ENCODE data around the gene RPS8.
"Not testable (repeated sequence)": the region's sequence is repeated elsewhere in the genome, so short reads cannot be mapped to it uniquely, and the experiment has no call there.

The RPS8 gene

GRCh38 chr1:44812822-44813543 lies 37.6 kb downstream of the RPS8 start:
- Mint-ChIP-seq H3K27ac (peak overlapping the region; percentile 99), H3K4me3 (peak overlapping the region; percentile 90 to 96), H3K4me1 (peaks cover 54 to 77% of the 10 kb centered on the region in 2 donors), H3K36me3 (peaks cover 8 to 31% of the 10 kb centered on the region in 2 donors), H3K9me3 (no peaks in the 10 kb centered on the region), H3K27me3 (no peaks in the 10 kb centered on the region)
- no peak for DNase-seq
- ATAC-seq (replicated peaks) = no peak

- H3K9me3 Mint-ChIP-seq; H3K27ac Mint-ChIP-seq; DNase-seq; ATAC-seq (replicated peaks); H3K4me3 Mint-ChIP-seq; H3K27me3 Mint-ChIP-seq: not testable (repeated sequence)
- Mint-ChIP-seq H3K36me3 (peaks cover 10 to 32% of the 10 kb centered on the region in 2 donors), H3K4me1 (peaks cover 42 to 77% of the 10 kb centered on the region in 2 donors)
Observed at GRCh38 chr1:44815926-44816325, 40.6 kb downstream of the RPS8 start.

- Mint-ChIP-seq H3K27ac (no peak overlapping the region), H3K36me3 (peaks cover 7 to 25% of the 10 kb centered on the region in 2 donors), H3K9me3 (no peaks in the 10 kb centered on the region), H3K27me3 (no peaks in the 10 kb centered on the region), H3K4me1 (peaks cover 34 to 71% of the 10 kb centered on the region in 2 donors), H3K4me3 (peak overlapping the region in 1 of 2 donors; percentile 34)
- no peak for ATAC-seq (replicated peaks)
- DNase-seq = no peak
Observed at GRCh38 chr1:44817307-44817706, 42.0 kb downstream of the RPS8 start.

DNA sequence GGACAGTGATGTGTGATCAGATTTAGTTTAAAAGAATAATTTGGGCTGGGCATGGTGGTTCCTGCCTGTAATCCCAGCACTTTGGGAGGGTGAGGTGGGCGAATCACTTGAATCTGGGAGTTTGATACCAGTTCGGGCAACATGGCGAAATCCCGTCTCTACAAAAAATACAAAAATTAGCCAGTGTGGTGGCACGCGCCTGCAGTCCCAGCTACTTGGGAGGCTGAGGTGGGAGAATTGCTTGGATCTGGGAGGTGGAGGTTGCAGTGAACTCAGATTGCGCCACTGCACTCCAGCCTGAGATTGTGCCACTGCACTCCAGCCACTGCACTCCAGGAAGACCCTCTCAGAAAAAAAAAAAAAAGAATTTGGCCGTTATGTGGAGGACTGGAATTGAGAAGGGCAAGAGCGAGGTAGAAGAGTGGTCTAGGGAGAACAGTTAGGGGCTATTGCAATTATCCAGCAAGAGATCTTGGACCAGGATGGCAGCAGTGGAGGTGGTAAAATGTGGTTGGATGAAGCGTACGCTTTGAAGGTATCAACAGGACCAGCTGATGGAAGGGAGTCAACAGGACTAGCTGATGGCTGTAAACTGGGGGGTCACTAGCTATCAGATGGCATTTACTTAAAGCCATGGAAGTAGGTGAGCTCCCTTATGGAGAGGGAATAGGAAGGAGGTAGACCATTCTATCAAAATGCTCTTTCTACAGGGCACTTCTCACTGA lies 42.6 kb downstream of the RPS8 start:
- DNase-seq = no peak
- H3K36me3 Mint-ChIP-seq = peaks cover 7 to 18% of the 10 kb centered on the region in 2 donors
- H3K27ac Mint-ChIP-seq = peak overlapping the region; percentile 78
- H3K27me3 Mint-ChIP-seq = no peaks in the 10 kb centered on the region
- H3K4me3 Mint-ChIP-seq = peak overlapping the region; percentile 14 to 61
- no peak for ATAC-seq (replicated peaks)
- H3K4me1 Mint-ChIP-seq = peaks cover 30 to 65% of the 10 kb centered on the region in 2 donors
- H3K9me3 Mint-ChIP-seq = no peaks in the 10 kb centered on the region

DNA sequence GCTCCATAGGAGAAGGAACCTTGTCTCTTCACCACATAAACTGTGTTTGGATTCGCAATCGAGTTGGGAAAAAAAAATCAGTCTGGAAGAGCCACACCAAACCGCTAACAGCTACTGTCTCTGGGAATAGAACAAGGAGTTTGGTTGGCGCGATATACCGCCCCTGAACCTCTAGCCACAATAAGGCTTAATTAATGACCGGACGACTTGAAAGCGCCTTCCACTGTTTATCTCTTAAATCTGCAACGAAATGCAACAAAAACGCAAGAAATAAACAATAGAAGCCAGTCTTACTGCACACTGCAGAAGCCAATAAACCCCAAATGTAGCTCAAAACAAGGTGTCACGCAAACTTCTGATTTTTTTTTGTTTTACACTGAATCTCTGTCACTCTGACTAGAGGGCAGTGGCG lies 43.9 kb downstream of the RPS8 start:
- ATAC-seq (replicated peaks) = no peak
- H3K4me1 Mint-ChIP-seq = peaks cover 30 to 52% of the 10 kb centered on the region in 2 donors
- H3K9me3 Mint-ChIP-seq = no peaks in the 10 kb centered on the region
- no peak for DNase-seq
- peak overlapping the region; percentile 90 to 93 for H3K4me3 Mint-ChIP-seq
- peak overlapping the region; percentile 100 for H3K27ac Mint-ChIP-seq
- H3K36me3 Mint-ChIP-seq = peaks cover 7 to 15% of the 10 kb centered on the region in 2 donors
- H3K27me3 Mint-ChIP-seq = no peaks in the 10 kb centered on the region

DNA sequence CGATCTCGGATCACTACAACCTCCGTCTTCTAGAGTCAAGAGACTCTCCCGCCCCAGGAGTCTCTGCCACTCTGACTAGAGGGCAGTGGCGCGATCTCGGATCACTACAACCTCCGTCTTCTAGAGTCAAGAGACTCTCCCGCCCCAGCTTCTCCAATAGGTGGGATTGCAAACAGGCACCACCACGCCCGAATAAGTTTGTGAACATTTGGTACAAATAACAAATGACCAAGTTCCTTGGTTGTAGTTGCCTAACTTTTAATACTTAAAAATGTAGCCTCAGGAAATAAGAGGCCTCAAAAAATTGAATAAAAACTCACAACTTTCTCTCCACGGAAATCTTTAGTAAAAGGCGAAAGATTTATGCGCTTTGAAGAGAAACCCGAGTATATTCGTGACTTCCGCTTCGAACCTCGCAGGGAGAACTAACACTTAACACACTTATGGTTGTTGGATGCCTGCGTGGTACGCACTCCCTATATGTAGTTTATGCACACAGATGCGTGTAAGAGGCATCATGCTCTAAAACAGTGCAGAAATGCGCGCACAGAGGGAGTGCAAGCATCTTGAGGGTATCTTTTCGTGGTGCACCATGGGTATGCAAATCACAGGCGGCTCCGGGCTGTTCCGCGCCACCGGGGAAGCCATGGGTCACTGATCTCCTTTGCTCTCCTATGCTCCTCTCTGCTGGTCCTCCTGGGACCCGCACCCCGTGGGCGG lies 44.4 kb downstream of the RPS8 start:
- H3K27me3 Mint-ChIP-seq = no peaks in the 10 kb centered on the region
- no peaks in the 10 kb centered on the region for H3K9me3 Mint-ChIP-seq
- peak; percentile 93 for ATAC-seq (replicated peaks)
- peaks cover 29 to 48% of the 10 kb centered on the region in 2 donors for H3K4me1 Mint-ChIP-seq
- peaks cover 6 to 13% of the 10 kb centered on the region in 2 donors for H3K36me3 Mint-ChIP-seq
- peak overlapping the region; percentile 90 to 93 for H3K4me3 Mint-ChIP-seq
- peak; percentile 94 for DNase-seq
- H3K27ac Mint-ChIP-seq = peak overlapping the region; percentile 100

DNA sequence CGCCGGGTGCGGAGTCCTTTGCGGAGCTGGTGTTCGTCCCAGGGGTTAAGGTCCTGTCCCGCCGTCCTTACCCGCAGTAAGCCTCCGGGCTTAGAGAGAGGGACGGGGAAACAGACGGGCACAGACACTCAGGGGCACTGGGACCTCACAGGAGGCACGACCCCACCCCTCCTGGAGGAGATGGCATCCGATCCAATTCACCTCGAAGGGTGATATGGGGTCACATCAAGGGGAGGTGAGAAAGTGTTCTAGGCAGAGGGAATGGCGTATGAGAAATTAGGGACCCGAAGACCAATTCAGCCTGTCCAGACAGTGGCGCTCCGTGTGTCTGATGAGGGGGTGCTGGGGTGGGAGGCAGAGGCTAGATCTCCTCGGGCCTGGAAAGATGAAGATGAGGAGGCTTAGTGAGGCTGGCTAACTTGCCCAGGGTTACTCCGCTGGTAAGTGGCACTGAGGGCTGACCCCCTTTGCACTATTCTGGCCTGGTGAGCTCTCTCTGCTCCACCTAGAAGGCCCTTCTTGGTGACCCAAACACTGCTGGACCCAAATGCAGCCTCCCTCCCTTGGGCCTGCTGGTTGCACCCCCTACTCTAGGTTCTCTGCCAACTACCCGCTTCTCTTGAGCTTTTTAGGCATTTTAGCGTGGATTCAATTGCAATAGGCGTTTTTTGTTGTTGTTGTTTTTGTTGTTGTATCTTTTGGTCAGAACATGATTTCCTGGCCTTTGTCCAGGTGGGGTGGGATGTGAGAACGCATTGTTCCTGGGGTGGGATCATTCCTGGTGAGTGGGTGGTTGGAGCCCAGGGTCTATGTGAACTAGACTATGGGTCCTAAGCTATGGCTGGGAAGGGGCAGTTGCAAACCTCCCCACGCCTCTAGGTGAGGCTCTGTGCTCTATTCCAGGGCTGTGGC lies 45.2 kb downstream of the RPS8 start:
- peak overlapping the region; percentile 90 to 93 for H3K4me3 Mint-ChIP-seq
- H3K27ac Mint-ChIP-seq = peak overlapping the region; percentile 100
- DNase-seq (no peak), ATAC-seq (replicated peaks) (no peak)
- H3K9me3 Mint-ChIP-seq = no peaks in the 10 kb centered on the region
- H3K36me3 Mint-ChIP-seq = peaks cover 2 to 6% of the 10 kb centered on the region in 2 donors
- no peaks in the 10 kb centered on the region for H3K27me3 Mint-ChIP-seq
- H3K4me1 Mint-ChIP-seq = peaks cover 23 to 40% of the 10 kb centered on the region in 2 donors

DNA sequence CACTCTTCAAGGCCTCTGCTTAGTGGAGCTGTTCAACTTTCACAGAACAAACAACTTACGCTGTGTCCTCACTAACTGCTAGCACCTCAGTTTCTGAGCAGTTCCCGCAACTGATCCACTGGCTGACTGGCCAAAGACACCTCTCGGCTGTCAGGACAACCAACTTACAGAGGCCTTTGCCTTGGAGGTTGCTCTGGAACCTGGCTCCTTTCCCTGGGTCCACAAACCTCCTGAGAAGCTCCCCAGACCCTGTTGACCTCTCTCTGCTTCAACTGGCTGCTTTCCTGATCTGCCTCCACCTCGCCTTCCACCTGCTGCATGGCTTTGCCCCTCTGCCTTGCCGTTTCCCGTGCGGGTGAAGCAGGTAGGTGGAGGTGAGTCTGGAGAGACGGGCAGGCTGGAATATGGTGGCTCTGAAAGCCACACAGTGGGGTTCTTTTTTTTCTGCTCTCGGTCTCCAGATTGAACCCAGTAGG lies 45.9 kb downstream of the RPS8 start:
- Mint-ChIP-seq H3K4me3 (peak overlapping the region in 1 of 2 donors; percentile 93), H3K9me3 (no peaks in the 10 kb centered on the region)
- no peak for ATAC-seq (replicated peaks)

DNA sequence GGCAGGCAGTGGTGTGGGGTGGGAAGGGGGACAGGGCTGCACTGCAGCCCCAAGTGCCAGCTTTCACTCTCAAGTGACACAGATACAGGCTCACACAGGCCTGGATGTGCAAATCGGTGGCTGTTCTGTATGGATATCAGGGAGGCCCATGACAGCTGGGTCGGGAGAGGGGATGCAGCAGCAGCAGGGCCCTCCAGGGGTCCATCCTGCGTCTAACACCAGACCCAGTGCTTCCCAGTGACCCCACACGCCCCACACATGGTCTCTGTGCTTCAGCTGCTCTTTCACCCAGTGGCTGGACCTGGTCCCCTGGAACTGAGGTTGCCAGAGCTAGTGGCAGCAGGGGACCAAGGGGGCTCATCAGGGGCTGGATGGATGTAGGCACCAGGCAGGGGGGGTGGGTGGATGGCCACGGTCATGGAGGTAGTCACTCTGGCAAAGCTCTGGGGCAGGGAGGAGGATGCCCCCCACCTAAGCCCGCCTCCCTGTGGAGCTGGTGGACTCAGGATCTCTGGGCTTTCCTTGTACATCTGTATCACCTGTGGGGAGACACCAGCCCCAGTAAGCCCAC lies 46.9 kb downstream of the RPS8 start:
- H3K27ac Mint-ChIP-seq = no peak overlapping the region
- no peaks in the 10 kb centered on the region for H3K9me3 Mint-ChIP-seq
- H3K4me3 Mint-ChIP-seq = no peak overlapping the region
- H3K4me1 Mint-ChIP-seq = peaks cover 29 to 47% of the 10 kb centered on the region in 2 donors
- H3K36me3 Mint-ChIP-seq = peaks cover 2 to 6% of the 10 kb centered on the region in 2 donors
- H3K27me3 Mint-ChIP-seq = peaks cover 0 to 6% of the 10 kb centered on the region in 2 donors
- ATAC-seq (replicated peaks) = no peak
- DNase-seq = no peak

More for the DNA sequence above, 45.9 kb downstream of the RPS8 start:
- DNase-seq = no peak
- peaks cover 26 to 43% of the 10 kb centered on the region in 2 donors for H3K4me1 Mint-ChIP-seq
- peaks cover 2 to 6% of the 10 kb centered on the region in 2 donors for H3K36me3 Mint-ChIP-seq
- H3K27me3 Mint-ChIP-seq = peaks cover 0 to 4% of the 10 kb centered on the region in 2 donors
- H3K27ac Mint-ChIP-seq = peak overlapping the region; percentile 69

- DNase-seq (no peak), ATAC-seq (replicated peaks) (no peak)
- no peak overlapping the region for H3K27ac Mint-ChIP-seq
- H3K4me1 Mint-ChIP-seq = peaks cover 24 to 44% of the 10 kb centered on the region in 2 donors
- H3K4me3 Mint-ChIP-seq = no peak overlapping the region
- peaks cover 0 to 6% of the 10 kb centered on the region in 2 donors for H3K27me3 Mint-ChIP-seq
- H3K9me3 Mint-ChIP-seq = no peaks in the 10 kb centered on the region
- peaks cover 2 to 5% of the 10 kb centered on the region in 2 donors for H3K36me3 Mint-ChIP-seq
Observed at GRCh38 chr1:44822981-44823451, 47.7 kb downstream of the RPS8 start.

DNA sequence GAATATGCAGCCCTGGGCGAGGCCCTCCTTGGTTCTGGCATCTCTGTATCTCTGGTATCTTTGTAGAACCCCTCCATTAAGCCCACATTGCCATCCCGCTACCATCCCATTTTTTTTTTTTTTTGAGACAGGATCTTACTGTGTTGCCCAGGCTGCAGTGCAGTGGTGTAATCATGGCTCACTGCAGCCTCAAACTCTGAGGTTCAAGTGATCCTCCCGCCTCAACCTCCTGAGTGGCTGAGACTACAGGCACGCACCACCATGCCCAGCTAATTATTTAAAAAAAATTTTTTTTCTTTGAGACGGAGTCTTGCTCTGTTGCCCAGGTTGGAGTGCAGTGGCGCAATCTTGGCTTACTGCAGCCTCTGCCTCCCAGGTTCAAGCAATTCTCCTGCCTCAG lies 49.1 kb downstream of the RPS8 start:
- not testable (repeated sequence) for H3K36me3 Mint-ChIP-seq; H3K27me3 Mint-ChIP-seq; H3K9me3 Mint-ChIP-seq; H3K27ac Mint-ChIP-seq; DNase-seq; H3K4me3 Mint-ChIP-seq; ATAC-seq (replicated peaks)
- peaks cover 20 to 30% of the 10 kb centered on the region in 2 donors for H3K4me1 Mint-ChIP-seq

GRCh38 chr1:44826375-44827196 lies 51.2 kb downstream of the RPS8 start:
- Mint-ChIP-seq H3K27me3 (peaks cover 0 to 6% of the 10 kb centered on the region in 2 donors), H3K36me3 (no peaks in the 10 kb centered on the region), H3K4me3 (no peak overlapping the region), H3K4me1 (peaks cover 8 to 13% of the 10 kb centered on the region in 2 donors), H3K27ac (no peak overlapping the region), H3K9me3 (no peaks in the 10 kb centered on the region)
- ATAC-seq (replicated peaks) (peak; percentile 39 to 45), DNase-seq (no peak)

All from stimulated activated naive B cell treated with anti-CD40 and anti-IgM and Interleukin-4, amounts not matched to agents 10 μg/mL and 1 μg/mL and 100 μg/mL, for 72 hours (primary cell).